ENCODE results near the gene PP2D1. TPM values are rescaled to one million over a fixed set of nuclear protein-coding genes. Genes with fewer than 3 reads are reported as not detected.
"Not testable (repeated sequence)": the region's sequence is repeated elsewhere in the genome, so short reads cannot be mapped to it uniquely, and the experiment has no call there.

The PP2D1 gene
- total and polyA plus RNA-seq, 2 donors, result not detected

- no peak overlapping the region for H3K4me3 ChIP-seq (ENCODE audit: low read depth, low read length)
- peaks cover 1% of the 10 kb centered on the region for H3K4me1 ChIP-seq (ENCODE audit: insufficient read depth)
- H3K36me3 ChIP-seq (ENCODE audit: insufficient read depth), result no peaks in the 10 kb centered on the region
- 69% methylated on average over 7 of the region's 7 CpGs for WGBS
- H3K27ac ChIP-seq (ENCODE audit: low read depth), result no peak overlapping the region
- DNase-seq (ENCODE audit: extremely low spot score), result no peak
Measured at GRCh38 chr3:20047341-20047779, 35.3 kb upstream of the PP2D1 start.

- 100% methylated on average over 1 of the region's 1 CpG for WGBS
- H3K4me1 ChIP-seq (ENCODE audit: insufficient read depth), result peaks cover 1% of the 10 kb centered on the region
- no peak for DNase-seq (ENCODE audit: extremely low spot score)
- H3K27ac ChIP-seq (ENCODE audit: low read depth), result no peak overlapping the region
- H3K36me3 ChIP-seq (ENCODE audit: insufficient read depth), result no peaks in the 10 kb centered on the region
- H3K4me3 ChIP-seq (ENCODE audit: low read depth, low read length), result no peak overlapping the region
Measured at GRCh38 chr3:20046556-20046955, 34.5 kb upstream of the PP2D1 start.

- H3K4me1 ChIP-seq (ENCODE audit: insufficient read depth); DNase-seq (ENCODE audit: extremely low spot score); H3K27ac ChIP-seq (ENCODE audit: low read depth); H3K4me3 ChIP-seq (ENCODE audit: low read depth, low read length); H3K36me3 ChIP-seq (ENCODE audit: insufficient read depth): not testable (repeated sequence)
- 97% methylated on average over 3 of the region's 3 CpGs for WGBS
Measured at GRCh38 chr3:20045141-20045540, 33.1 kb upstream of the PP2D1 start.

GRCh38 chr3:20043825-20044224 lies 31.8 kb upstream of the PP2D1 start:
- H3K4me1 ChIP-seq (ENCODE audit: insufficient read depth), result peaks cover 1% of the 10 kb centered on the region
- no peaks in the 10 kb centered on the region for H3K36me3 ChIP-seq (ENCODE audit: insufficient read depth)
- H3K27ac ChIP-seq (ENCODE audit: low read depth), result peak overlapping the region; percentile 80
- WGBS, result 72% methylated on average over 4 of the region's 4 CpGs
- no peak for DNase-seq (ENCODE audit: extremely low spot score)
- H3K4me3 ChIP-seq (ENCODE audit: low read depth, low read length), result no peak overlapping the region

DNA sequence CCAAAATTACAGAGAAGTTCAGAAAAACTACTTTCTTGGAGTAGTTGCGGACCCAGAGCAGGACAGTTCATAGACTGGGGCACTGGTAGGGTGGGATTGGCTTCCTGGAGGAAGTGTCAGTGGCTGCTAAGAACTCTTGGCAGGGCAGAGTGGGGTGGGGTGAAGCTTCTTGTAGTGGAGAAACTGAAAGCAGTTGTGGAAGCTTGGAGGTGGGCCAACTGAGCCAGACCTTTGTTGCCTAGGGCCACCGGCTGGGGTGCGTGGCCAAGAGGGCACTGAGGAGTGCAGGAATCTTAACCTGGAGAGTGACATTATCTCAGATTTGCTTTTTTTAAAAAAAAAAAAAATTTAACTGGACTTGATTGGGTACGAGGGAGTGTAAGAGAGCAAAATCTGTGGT lies 31.3 kb upstream of the PP2D1 start:
- no peak overlapping the region for H3K4me3 ChIP-seq (ENCODE audit: low read depth, low read length)
- peak overlapping the region; percentile 80 for H3K27ac ChIP-seq (ENCODE audit: low read depth)
- H3K36me3 ChIP-seq (ENCODE audit: insufficient read depth), result no peaks in the 10 kb centered on the region
- DNase-seq (ENCODE audit: extremely low spot score), result no peak
- peaks cover 1% of the 10 kb centered on the region for H3K4me1 ChIP-seq (ENCODE audit: insufficient read depth)
- WGBS, result 46% methylated on average over 4 of the region's 4 CpGs

- H3K4me3 ChIP-seq (ENCODE audit: low read depth, low read length), result no peak overlapping the region
- 86% methylated on average over 5 of the region's 5 CpGs for WGBS
- H3K4me1 ChIP-seq (ENCODE audit: insufficient read depth), result no peaks in the 10 kb centered on the region
- no peak overlapping the region for H3K27ac ChIP-seq (ENCODE audit: low read depth)
- no peak for DNase-seq (ENCODE audit: extremely low spot score)
- H3K36me3 ChIP-seq (ENCODE audit: insufficient read depth), result no peaks in the 10 kb centered on the region
Measured at GRCh38 chr3:20042331-20042730, 30.3 kb upstream of the PP2D1 start.

DNA sequence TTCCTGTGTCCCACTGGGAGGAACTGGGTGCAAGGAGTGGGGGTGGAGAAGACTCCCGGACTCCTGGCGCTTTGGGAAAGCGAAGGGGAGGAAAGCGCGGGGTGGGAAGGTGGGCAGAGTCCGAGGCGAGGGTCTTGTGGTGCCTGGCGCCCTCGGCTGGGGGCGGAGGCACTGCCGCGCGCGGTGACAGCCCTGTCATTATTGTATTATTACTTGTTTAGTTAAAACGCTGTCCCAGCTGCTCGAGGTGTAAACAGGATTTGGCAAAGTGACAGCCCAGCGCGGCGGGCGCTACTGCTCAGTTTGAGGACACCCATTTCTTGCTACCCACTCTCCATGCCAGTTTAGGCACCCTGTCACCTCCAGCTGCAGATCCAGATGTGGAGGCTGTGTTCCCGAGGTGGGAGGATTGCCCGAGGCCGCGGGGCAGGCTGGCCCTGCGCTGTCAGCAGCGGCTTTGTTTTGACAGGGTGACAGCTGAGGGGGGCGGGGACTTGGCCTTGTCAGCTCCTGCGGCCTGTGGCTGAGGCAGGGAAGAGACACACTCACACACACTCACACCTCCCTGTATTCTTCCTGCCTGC lies 29.2 kb upstream of the PP2D1 start:
- DNase-seq (ENCODE audit: extremely low spot score), result no peak
- no peaks in the 10 kb centered on the region for H3K36me3 ChIP-seq (ENCODE audit: insufficient read depth)
- under 1% methylated on average over 28 of the region's 28 CpGs for WGBS
- peak overlapping the region; percentile 95 for H3K4me3 ChIP-seq (ENCODE audit: low read depth, low read length)
- H3K27ac ChIP-seq (ENCODE audit: low read depth), result peak overlapping the region; percentile 91
- no peaks in the 10 kb centered on the region for H3K4me1 ChIP-seq (ENCODE audit: insufficient read depth)

DNA sequence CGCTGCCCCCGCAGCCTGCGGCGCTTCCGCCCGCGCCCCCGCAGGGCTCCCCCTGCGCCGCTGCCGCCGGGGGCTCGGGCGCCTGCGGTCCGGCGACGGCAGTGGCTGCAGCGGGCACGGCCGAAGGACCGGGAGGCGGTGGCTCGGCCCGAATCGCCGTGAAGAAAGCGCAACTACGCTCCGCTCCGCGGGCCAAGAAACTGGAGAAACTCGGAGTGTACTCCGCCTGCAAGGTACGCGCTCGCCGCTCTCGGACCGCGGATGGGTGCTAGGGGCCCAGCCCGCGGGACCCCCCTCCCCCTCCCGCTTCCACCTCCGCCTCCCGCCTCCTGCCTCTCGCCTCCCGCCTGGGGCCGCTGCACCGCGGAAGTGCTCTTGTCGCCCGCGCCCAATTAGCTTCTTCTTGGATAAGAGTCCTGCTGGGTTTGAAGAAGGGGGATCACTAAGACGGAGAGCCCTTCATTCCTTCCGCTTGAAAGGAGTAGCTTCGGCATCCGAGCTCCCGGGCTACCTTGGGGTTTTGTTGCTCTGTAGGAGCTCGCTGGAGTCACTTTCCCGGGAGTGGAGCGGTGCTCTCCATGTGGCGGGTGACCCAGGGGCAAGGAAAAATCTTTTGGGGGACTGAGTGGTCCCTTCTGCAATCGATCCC lies 28.6 kb upstream of the PP2D1 start:
- Histone ChIP-seq H3K27ac (ENCODE audit: low read depth) (peak overlapping the region; percentile 91), H3K4me1 (ENCODE audit: insufficient read depth) (no peaks in the 10 kb centered on the region), H3K4me3 (ENCODE audit: low read depth, low read length) (peak overlapping the region; percentile 95), H3K36me3 (ENCODE audit: insufficient read depth) (no peaks in the 10 kb centered on the region)
- no peak for DNase-seq (ENCODE audit: extremely low spot score)
- under 1% methylated on average over 64 of the region's 64 CpGs for WGBS

DNA sequence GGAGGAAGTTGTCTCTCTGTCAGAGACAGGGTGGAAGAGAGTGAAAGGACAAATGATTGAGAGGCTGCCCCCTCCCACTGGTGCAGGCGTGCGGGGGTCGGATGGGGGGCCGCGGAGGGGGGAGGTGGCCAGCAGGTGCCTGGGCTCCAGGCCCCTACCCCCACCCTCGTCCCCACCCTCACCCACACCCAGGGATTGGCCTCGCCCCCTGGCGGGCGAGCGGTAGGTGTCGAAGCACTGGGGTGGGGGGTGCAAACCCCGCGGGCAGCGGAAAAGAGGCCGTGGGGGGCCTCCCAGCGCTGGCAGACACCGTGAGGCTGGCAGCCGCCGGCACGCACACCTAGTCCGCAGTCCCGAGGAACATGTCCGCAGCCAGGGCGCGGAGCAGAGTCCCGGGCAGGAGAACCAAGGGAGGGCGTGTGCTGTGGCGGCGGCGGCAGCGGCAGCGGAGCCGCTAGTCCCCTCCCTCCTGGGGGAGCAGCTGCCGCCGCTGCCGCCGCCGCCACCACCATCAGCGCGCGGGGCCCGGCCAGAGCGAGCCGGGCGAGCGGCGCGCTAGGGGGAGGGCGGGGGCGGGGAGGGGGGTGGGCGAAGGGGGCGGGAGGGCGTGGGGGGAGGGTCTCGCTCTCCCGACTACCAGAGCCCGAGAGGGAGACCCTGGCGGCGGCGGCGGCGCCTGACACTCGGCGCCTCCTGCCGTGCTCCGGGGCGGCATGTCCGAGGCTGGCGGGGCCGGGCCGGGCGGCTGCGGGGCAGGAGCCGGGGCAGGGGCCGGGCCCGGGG lies 27.9 kb upstream of the PP2D1 start, which contains the start of gene KAT2B:
Gene KAT2B (plus strand): TSS at position 682 of the 783 bp plus-strand sequence. CDS start 32 bp downstream, at position 714.
- H3K36me3 ChIP-seq (ENCODE audit: insufficient read depth), result no peaks in the 10 kb centered on the region
- peak within 1 kb of the TSS; percentile 98 for H3K27ac ChIP-seq (ENCODE audit: low read depth)
- WGBS, result under 1% methylated on average over 68 of the region's 75 CpGs
- peak within 1 kb of the TSS; percentile 95 for H3K4me3 ChIP-seq (ENCODE audit: low read depth, low read length)
- DNase-seq (ENCODE audit: extremely low spot score), result no peak
- no peaks in the 10 kb centered on the region for H3K4me1 ChIP-seq (ENCODE audit: insufficient read depth)

DNA sequence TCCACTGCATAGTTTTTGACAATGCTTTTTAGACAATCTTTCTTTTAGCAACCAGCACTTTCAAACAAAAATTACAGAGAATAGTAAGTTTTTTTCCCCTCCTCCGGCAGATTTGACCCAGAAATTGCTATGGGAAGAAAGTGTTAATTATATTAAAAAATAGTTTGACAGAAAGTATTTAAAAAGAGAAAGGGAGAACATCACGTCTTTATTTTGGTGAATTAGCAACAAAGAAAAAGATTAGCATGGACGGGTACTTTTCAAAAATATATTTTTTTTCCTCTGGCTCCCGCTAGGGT lies 27.4 kb upstream of the PP2D1 start:
- H3K36me3 ChIP-seq (ENCODE audit: insufficient read depth), result no peaks in the 10 kb centered on the region
- no peaks in the 10 kb centered on the region for H3K4me1 ChIP-seq (ENCODE audit: insufficient read depth)
- WGBS, result 1% methylated on average over 4 of the region's 4 CpGs
- no peak for DNase-seq (ENCODE audit: extremely low spot score)
- peak overlapping the region; percentile 98 for H3K27ac ChIP-seq (ENCODE audit: low read depth)
- H3K4me3 ChIP-seq (ENCODE audit: low read depth, low read length), result peak overlapping the region; percentile 95

DNA sequence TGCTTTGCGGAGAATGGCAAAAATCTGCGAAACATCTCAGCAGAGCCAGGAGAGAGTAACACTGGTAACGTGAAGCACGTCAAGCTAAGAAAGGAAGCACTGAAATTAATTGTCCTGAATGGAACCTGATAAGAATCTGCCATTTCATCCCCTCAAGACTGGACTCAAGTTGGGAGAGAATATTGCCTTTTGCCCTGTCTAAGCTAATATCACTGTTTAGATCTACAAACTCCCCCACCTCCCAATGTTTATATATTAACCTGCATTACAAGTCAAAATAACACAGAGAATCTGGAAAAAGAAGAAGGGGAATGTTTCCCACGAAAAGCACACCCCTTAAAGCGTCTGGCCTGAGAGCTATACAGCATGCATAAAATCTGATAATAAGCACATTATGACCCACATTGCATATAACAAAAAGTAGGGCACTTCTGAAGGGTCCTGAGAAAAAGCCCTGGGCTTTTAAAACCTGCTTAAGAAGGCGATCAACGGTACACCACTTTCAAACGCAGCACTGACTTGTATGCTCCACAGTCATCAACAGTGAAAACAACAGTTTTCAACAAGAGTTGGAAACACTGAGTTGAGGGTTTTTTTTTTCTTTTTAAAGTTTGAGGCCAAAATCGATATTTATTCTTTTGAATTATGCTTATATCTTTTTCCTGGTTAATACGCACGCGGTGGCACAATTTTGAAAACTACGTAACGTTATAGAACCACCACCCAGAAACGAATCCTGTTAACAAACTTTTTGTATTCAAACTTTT lies 26.8 kb upstream of the PP2D1 start:
- no peaks in the 10 kb centered on the region for H3K36me3 ChIP-seq (ENCODE audit: insufficient read depth)
- H3K4me1 ChIP-seq (ENCODE audit: insufficient read depth), result no peaks in the 10 kb centered on the region
- peak overlapping the region; percentile 95 for H3K4me3 ChIP-seq (ENCODE audit: low read depth, low read length)
- no peak for DNase-seq (ENCODE audit: extremely low spot score)
- H3K27ac ChIP-seq (ENCODE audit: low read depth), result peak overlapping the region; percentile 3
- 19% methylated on average over 16 of the region's 16 CpGs for WGBS

DNA sequence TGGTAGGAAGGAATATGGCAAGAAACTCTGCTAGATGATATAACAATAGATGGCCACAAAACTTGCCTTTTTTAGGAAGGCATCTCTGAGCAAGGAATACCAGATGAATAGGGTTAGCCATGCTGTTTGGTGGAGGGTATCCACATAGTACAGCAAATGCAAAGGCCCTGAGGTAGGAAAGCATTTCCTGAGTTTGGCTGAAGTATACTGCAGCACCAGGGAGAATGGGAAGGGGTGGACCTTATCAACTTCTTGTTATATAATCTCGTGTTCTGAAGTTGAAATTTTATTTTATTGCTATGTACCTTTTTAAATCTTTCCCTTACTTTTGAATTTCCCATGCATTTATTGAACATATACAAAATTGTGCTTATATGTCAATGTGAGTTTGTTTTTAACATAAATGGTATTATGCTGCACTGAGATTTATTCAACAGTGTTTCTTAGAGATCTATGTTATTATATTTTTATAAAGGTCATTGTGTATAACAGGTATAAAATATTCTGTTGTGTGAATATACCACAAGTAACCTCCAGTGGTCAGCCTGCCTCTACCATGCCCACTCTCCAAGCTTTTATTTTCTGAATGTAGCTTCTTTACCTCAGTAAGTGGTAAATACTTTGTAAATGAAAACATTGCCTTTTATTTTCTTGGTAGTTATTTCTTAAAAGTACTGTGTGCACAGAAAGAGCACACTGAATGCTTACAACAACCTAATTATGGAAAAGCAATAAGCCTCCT lies 25.4 kb upstream of the PP2D1 start:
- Histone ChIP-seq H3K4me1 (ENCODE audit: insufficient read depth) (no peaks in the 10 kb centered on the region), H3K4me3 (ENCODE audit: low read depth, low read length) (no peak overlapping the region), H3K27ac (ENCODE audit: low read depth) (no peak overlapping the region), H3K36me3 (ENCODE audit: insufficient read depth) (no peaks in the 10 kb centered on the region)
- 83% methylated on average over 1 of the region's 1 CpG for WGBS
- DNase-seq (ENCODE audit: extremely low spot score), result no peak

DNA sequence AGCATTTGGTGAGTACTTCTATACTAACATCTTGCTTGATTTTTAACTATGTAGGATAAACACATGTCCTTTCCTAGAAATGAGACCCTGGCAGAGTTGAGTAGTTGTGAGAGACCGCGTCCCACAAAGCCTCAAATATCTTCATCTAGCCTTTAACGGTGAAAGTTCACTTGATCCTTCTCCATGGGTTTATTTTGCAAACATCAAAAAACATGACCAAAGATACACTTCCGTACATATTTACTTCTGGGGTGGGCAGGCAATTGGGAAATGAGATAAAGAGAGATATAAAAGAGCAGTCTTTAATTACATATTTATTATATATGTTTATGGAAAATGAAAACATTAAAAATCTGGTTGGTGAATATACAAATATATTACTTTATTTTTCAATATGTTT lies 23.0 kb upstream of the PP2D1 start:
- 83% methylated on average over 4 of the region's 4 CpGs for WGBS
- H3K36me3 ChIP-seq (ENCODE audit: insufficient read depth), result no peaks in the 10 kb centered on the region
- no peaks in the 10 kb centered on the region for H3K4me1 ChIP-seq (ENCODE audit: insufficient read depth)
- H3K4me3 ChIP-seq (ENCODE audit: low read depth, low read length), result no peak overlapping the region
- DNase-seq (ENCODE audit: extremely low spot score), result no peak
- H3K27ac ChIP-seq (ENCODE audit: low read depth), result no peak overlapping the region

Measured in urinary bladder (tissue), 4 donors.